ENCODE results near the gene B4GALT2. TPM values are rescaled to one million over a fixed set of nuclear protein-coding genes. Genes with fewer than 3 reads are reported as not detected.

B4GALT2 gene, protein sequence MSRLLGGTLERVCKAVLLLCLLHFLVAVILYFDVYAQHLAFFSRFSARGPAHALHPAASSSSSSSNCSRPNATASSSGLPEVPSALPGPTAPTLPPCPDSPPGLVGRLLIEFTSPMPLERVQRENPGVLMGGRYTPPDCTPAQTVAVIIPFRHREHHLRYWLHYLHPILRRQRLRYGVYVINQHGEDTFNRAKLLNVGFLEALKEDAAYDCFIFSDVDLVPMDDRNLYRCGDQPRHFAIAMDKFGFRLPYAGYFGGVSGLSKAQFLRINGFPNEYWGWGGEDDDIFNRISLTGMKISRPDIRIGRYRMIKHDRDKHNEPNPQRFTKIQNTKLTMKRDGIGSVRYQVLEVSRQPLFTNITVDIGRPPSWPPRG
- 119 and 133 TPM in 2 replicates for total RNA-seq (2014; rRNA removed; shearing (Covaris generic))
- 82.9 and 108 TPM in 2 replicates for polyA plus RNA-seq (2015; cell fraction: cytosol; rRNA removed)
- 54.3 and 60.5 TPM in 2 replicates for polyA plus RNA-seq (2015; cell fraction: nucleus; rRNA removed)

- peak; percentile 17 for DNase-seq (ENCODE audit: low read depth)
These were observed at the start of gene B4GALT2 for GRCh38 chr1:43978551-43979260. Gene B4GALT2 (plus strand): TSS chr1:43979210. CDS start chr1:43981161, 1,951 bp downstream.

DNA sequence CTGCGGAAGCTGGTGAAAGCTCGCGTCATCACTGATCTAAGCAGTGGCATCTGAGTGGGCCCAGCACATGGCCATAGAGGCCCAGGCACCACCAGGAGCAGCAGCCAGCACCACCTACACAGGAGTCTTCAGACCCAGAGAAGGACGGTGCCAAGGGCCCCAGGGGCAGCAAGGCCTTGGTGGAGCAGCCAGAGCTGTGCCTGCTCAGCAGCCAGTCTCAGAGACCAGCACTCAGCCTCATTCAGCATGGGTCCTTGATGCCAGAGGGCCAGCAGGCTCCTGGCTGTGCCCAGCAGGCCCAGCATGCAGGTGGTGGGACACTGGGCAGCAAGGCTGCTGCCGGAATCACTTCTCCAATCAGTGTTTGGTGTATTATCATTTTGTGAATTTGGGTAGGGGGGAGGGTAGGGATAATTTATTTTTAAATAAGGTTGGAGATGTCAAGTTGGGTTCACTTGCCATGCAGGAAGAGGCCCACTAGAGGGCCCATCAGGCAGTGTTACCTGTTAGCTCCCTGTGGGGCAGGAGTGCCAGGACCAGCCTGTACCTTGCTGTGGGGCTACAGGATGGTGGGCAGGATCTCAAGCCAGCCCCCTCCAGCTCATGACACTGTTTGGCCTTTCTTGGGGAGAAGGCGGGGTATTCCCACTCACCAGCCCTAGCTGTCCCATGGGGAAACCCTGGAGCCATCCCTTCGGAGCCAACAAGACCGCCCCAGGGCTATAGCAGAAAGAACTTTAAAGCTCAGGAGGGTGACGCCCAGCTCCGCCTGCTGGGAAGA, 48.7 kb upstream of the B4GALT2 start:
- no peak for DNase-seq (ENCODE audit: low read depth)

DNA sequence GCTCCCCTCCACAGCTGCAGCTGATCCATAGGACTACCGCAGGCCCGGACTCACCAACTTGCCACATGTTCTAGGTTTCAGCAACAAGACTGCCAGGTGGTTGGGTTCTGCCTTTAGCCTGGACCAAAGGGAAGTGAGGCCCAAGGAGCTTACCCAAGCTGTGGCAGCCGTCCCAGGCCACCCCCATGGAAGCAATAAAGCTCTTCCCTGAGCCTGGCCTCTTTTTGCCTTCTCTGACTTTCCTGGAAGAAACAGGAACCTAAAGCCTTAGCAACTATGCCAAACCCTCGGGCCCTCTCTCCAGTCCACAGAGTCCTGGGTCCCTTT, 48.1 kb upstream of the B4GALT2 start:
- no peak for DNase-seq (ENCODE audit: low read depth)

DNA sequence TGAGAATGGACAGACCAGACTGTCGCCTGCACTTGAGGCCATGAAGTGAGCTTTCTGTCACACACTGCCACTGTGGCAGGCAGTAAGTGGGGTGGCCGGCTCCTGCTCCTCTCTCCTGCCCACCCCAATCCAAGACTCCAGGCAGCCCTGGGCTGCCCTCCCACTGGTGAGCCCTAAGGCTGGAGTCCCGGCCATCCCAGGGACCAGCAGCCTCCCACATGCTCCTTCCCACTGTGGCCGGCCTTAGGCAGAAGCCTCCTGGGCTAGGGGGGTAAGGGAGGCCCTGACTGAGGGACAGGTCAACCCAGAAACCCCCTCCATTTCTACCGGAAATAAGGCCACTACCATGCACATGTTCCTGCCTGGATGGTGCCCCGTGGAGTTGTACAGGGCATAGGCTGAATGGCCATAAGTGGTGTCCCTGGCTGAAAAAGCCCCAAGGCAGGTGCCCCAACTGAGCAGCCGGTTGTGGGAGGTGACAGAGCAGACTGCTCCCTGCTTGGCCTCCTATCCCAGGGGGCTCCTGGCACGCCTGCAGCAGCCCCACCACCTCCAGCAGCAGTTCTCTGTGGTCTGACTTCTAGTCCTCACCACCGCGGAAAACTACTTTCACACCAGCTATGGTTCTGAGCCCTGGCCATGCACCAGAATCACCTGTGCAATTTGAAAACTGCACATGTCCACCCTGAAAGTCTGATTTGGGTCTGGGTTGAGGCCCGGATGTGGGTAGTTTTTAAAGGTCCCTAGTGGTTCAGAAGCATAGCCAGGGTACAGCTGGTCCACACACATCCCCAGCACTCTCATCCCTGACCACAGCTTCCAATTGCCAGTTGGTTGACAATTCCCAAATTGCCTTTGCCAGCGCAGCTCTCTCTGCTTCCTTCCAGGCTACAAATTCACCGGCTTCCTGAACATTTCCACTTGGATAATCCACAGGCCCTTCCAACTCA, 47.0 kb upstream of the B4GALT2 start:
- no peak for DNase-seq (ENCODE audit: low read depth)

DNA sequence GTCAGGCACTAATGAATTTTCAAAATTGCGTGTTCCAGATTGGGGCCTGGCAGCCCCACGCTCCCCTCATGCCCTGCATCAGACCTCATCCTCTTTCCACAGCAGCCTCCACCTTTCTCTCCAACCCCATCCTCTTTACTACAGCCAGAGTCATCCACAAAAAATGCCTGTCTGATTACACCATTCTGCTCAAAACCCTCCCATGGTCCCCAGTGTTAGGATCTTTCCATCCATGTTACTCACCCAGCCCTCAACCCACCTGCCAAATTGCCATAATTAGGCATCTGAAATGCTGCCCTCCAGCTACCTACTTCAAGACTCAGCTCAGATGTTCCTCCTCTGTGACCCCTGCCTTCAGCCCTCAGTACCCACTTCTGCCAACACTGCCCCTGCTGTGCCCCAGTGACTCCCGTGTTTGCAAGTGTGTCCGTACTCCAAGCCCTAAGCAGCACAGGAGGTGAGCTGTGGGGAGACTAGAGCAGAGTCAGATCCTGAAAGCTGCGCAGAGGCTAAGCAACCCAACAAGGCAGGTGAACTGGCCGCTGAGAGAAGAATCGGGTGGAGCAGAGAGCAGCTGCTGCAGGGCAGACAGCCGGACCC, 46.1 kb upstream of the B4GALT2 start:
- peak; percentile 57 for DNase-seq (ENCODE audit: low read depth)

GRCh38 chr1:43933386-43934100, 45.5 kb upstream of the B4GALT2 start, which contains the start of gene ARTN:
Gene ARTN (plus strand): TSS chr1:43933801. CDS start chr1:43935657, 1,856 bp downstream.
- no peak for DNase-seq (ENCODE audit: low read depth)

DNA sequence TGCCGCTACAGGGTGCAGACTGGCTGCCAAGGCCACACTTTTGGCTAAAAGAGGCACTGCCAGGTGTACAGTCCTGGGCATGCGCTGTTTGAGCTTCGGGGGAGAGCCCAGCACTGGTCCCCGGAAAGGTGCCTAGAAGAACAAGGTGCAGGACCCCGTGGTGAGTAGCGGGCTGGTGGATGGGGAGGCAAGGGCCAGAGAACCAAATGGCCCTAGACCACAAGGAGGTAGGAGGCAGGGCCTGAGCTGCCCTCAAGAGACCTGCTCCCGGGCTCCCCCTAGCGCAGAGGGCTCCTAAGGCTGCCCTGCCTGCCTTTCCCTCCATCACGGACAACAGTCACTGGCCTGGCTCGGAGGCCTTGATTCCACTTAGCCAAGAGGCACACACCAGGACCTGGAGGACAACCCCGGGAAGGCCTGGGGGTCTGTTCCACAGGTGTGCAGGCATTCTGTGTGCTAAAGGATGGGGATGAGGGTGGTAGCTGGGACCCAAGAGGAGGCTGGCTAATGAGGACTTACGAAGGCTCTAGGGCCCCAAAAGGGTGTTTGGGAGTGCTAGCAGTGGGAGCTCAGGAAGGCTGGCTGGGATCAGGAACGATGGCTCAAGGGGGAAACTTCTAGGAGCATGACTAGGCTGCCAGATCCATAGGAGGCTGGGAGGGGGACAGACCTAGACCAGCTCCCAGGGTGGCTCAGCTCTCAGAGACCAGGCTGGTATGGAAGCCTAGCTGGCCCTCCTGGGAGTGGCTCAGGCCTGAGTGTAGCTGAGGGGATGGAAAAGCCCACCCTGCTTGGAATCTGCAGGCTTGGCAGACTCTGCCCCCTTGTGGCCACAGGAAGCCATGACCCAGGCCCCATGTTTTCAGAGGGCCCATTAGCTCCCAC, 44.7 kb upstream of the B4GALT2 start:
- DNase-seq (ENCODE audit: low read depth), result peak; percentile 75

- DNase-seq (ENCODE audit: low read depth), result no peak
These were observed 44.1 kb upstream of the B4GALT2 start for GRCh38 chr1:43934986-43935324.

DNA sequence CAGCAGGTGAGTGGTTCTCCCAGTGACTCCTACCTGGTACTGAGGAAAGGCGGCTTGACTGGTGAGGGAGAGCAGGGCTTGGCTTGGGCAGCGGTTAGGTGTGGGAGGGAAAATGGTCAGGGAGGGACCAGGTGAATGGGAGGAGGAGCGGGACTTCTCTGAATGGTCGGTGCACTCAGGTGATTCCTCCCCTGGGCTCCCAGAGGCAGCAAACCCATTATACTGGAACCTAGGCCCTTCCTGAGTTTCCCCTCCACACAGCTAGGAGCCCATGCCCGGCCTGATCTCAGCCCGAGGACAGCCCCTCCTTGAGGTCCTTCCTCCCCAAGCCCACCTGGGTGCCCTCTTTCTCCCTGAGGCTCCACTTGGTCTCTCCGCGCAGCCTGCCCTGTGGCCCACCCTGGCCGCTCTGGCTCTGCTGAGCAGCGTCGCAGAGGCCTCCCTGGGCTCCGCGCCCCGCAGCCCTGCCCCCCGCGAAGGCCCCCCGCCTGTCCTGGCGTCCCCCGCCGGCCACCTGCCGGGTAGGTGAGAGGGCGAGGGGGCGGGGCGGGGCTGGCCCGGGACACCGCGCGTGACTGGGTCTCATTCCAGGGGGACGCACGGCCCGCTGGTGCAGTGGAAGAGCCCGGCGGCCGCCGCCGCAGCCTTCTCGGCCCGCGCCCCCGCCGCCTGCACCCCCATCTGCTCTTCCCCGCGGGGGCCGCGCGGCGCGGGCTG, 43.1 kb upstream of the B4GALT2 start:
- no peak for DNase-seq (ENCODE audit: low read depth)

GRCh38 chr1:43936431-43937151, 42.4 kb upstream of the B4GALT2 start:
- no peak for DNase-seq (ENCODE audit: low read depth)

- DNase-seq (ENCODE audit: low read depth), result no peak
These were observed 41.7 kb upstream of the B4GALT2 start for GRCh38 chr1:43937179-43937865.

- DNase-seq (ENCODE audit: low read depth), result no peak
These were observed 40.6 kb upstream of the B4GALT2 start for GRCh38 chr1:43938383-43938782.

DNA sequence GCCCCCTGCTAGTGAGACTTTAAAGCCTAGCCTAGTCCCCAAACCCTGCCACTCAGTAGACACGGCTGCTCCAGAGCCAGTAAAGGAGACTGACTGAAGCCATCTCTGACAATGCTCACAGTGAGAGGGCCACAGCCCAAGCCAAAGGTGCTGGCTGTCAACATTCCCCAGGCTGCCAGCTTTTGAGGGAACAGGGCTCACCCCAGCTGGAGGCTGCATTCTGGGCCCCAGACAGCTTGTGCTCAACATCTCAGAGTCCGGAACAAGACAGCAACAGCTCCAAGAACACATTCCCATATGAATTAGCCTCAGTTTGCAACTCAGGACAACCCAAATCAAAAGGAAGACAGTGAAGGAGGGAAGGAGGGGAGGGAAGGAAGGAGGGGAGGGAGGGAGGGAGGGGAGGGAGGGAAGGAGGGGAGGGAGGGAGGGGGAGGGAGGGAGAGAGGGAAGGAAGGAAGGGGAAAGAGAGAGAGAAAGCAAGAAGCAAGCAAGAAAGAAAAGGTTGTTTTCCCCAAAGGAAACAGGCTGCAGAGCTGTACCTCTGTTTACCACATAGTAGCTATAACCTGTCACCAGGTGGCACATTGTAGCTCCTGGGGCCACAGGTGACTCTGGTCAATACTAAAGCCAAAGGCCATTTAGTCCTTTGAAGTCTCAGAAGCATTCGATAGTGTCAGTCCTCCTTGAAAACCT, 40.0 kb upstream of the B4GALT2 start:
- no peak for DNase-seq (ENCODE audit: low read depth)

- DNase-seq (ENCODE audit: low read depth), result no peak
These were observed 36.6 kb upstream of the B4GALT2 start for GRCh38 chr1:43942411-43942810.

DNA sequence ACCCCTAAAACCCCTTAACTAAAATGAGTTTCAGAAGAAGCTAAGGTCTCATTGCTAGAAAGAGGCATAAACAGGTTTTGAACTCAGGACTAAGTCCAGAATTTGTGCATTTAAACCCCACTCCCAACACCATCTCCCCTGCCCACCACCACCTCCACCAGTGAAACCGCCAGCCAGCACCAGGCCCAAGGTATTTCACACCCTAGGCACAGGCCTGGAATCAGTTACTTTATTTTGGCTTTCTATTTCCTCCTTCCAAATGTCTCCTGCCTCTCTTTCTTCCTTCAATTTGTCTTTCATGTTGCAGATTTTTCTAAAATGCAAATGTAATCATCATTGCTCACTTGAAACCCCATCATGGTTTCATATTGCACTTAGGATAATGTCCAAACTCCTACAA, 34.1 kb upstream of the B4GALT2 start:
- DNase-seq (ENCODE audit: low read depth), result no peak

DNA sequence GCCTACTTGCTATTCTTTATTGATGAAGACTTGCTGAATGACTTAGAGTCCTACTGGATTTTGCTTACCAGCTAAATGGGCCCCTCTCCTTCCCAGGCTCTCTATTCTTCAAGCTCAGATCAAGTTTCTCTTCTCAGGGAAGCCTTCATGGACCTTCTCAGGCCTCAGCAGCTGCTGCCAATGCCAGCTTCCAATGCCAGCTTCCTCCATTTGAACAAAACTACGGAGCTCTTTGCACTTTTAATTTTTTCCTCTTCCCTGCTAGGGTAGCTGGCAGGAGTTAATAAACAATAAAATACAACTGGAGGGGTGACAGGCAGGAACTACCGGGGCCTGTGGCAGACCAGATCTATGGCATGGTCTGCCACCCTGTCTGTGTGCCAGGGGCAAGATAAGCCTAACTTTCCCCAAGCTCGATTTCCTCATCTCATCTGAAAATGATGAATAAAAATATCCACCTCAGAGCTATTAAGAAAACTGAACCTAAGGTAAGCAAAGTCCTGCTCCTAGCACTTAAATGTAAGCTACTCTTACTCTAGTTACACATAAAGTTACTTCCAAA, 33.3 kb upstream of the B4GALT2 start:
- no peak for DNase-seq (ENCODE audit: low read depth)

Measured in HT1080 (cell line).